K562 (cell line): Measurements from ENCODE around the gene SAMD14. TPM values are rescaled to one million over a fixed set of nuclear protein-coding genes. Genes with fewer than 3 reads are reported as not detected.
A peak's percentile ranks its signal among the peaks of the same experiment; 100 is the strongest.

Experiments used
- CHCHD3 ChIP-seq: fragments of 250-450 bp; sonication (Bioruptor Pico); IDR thresholded peaks from 2 replicates; pipeline ENCODE4 v2.1.2; 2022; ENCODE audit warnings: mild to moderate bottlenecking
- COPS2 ChIP-seq: fragments of 450-650 bp; conservative IDR thresholded peaks from 2 replicates; pipeline ENCODE4 v1.6.1; 2016; ENCODE audit warnings: mild to moderate bottlenecking, moderate library complexity
- FOXJ2 ChIP-seq: fragments of 200-800 bp; sonication (Bioruptor generic); IDR thresholded peaks from 2 replicates; pipeline ENCODE4 v1.6.1; 2016; ENCODE audit warnings: missing genetic modification characterization, missing compliant biosample characterization
- HDAC3 ChIP-seq: fragments of 450-650 bp; IDR thresholded peaks from 2 replicates; pipeline ENCODE4 v1.6.1; 2018; ENCODE audit warnings: borderline replicate concordance, mild to moderate bottlenecking, moderate library complexity; ENCODE audit not compliant: partially characterized antibody
- HMG20A ChIP-seq: fragments of 450-650 bp; formaldehyde crosslinking; conservative IDR thresholded peaks from 2 replicates; pipeline ENCODE4 v1.4.0; 2020; ENCODE audit warnings: mild to moderate bottlenecking, mixed read lengths
- LEF1 ChIP-seq: fragments of 450-650 bp; IDR thresholded peaks from 2 replicates; pipeline ENCODE4 v1.6.1; 2016; ENCODE audit warnings: mild to moderate bottlenecking
- MTF1 ChIP-seq: fragments of 250-450 bp; sonication (Bioruptor Pico); IDR thresholded peaks from 2 replicates; pipeline ENCODE4 v1.9.0; 2021; ENCODE audit warnings: moderate library complexity, mild to moderate bottlenecking, inconsistent platforms, borderline replicate concordance
- RBM15 ChIP-seq: fragments of 200-400 bp; formaldehyde crosslinking; IDR thresholded peaks from 2 replicates; pipeline ENCODE4 v1.6.1; 2018; ENCODE audit warnings: mild to moderate bottlenecking, low read length, moderate library complexity; ENCODE audit not compliant: insufficient read depth
- RHOXF2B ChIP-seq: fragments of 250-450 bp; sonication (Bioruptor Pico); conservative IDR thresholded peaks from 2 replicates; pipeline ENCODE4 v1.5.1; 2021
- SMAD1 ChIP-seq: fragments of 150-350 bp; IDR thresholded peaks from 2 replicates; pipeline ENCODE4 v1.6.1; 2014; ENCODE audit warnings: low read length, low read depth; ENCODE audit not compliant: partially characterized antibody
- ZBED1 ChIP-seq: IDR thresholded peaks from 2 replicates; pipeline ENCODE4 v1.6.1; 2014
- ZFP36 ChIP-seq: fragments of 150-350 bp; IDR thresholded peaks from 2 replicates; pipeline ENCODE4 v1.6.1; 2018; ENCODE audit warnings: low read length, low read depth; ENCODE audit not compliant: partially characterized antibody
- ZNF232 ChIP-seq: sonication (generic); formaldehyde crosslinking; IDR thresholded peaks from 2 replicates; pipeline ENCODE4 v1.8.0; 2022; ENCODE audit warnings: mild to moderate bottlenecking, missing genetic modification reagents
- ZNF551 ChIP-seq: fragments of 250-450 bp; sonication (Bioruptor Pico); IDR thresholded peaks from 2 replicates; pipeline ENCODE4 v1.5.0; 2021; ENCODE audit warnings: mild to moderate bottlenecking, moderate library complexity
- ZNF699 ChIP-seq: fragments of 250-450 bp; sonication (Bioruptor Pico); IDR thresholded peaks from 2 replicates; pipeline ENCODE4 v1.8.0; 2021; ENCODE audit warnings: mild to moderate bottlenecking, moderate library complexity; ENCODE audit not compliant: insufficient replicate concordance
- polyA plus RNA-seq, 8 experiments: library from polyadenylated mRNA; depleted of rRNA in 4 of 8; stranded (reverse) in 5 of 8; unstranded in 3 of 8; fragments of >200 nt; fragmentation: Nextera tagmentation in 2 of 8; fragmentation: Illumina TruSeq in 1 of 8; extraction: Ambion mirVana in 2 of 8; extraction: Trizol in 1 of 8; gene quantifications; 2 replicates each; pipeline versions ENCODE4 v1.2.1 to v1.2.3, GENCODE V29; 2011 to 2014; ENCODE audit warnings: inconsistent platforms in 1 of 8, missing spikeins in 1 of 8
- total RNA-seq, 7 experiments: library from RNA; depleted of rRNA in 6 of 7; stranded (reverse); fragments of >200 nt in 6 of 7; fragmentation: Illumina TruSeq in 2 of 7; extraction: Trizol in 2 of 7; gene quantifications; 2 replicates each; pipeline versions ENCODE4 v1.2.1 to v1.2.3, GENCODE V29; 2011 to 2021; ENCODE audit warnings: low replicate concordance in 1 of 7
- TF ChIP-seq, protein P1 (sequence below): sonication (generic); formaldehyde crosslinking; IDR thresholded peaks from 2 replicates; pipeline ENCODE4 v1.8.0; 2022; ENCODE audit warnings: missing genetic modification reagents, mild to moderate bottlenecking, borderline replicate concordance
- TF ChIP-seq, protein P2 (sequence below), 3 experiments: fragments of 200-800 bp in 1 of 3; fragments of 250-450 bp in 1 of 3; fragments of 450-650 bp in 1 of 3; sonication (Bioruptor Pico) in 1 of 3; sonication (Bioruptor generic) in 1 of 3; formaldehyde crosslinking in 1 of 3; IDR thresholded peaks; 2 replicates each; pipeline versions ENCODE4 v1.6.1 to v1.8.0; 2016 to 2022; ENCODE audit warnings: mild to moderate bottlenecking in 2 of 3, missing genetic modification characterization in 2 of 3, missing compliant biosample characterization in 1 of 3, moderate library complexity in 1 of 3
- TF ChIP-seq, protein P3 (sequence below): fragments of 250-450 bp; sonication (Bioruptor Pico); IDR thresholded peaks from 2 replicates; pipeline ENCODE4 v1.5.0; 2021; ENCODE audit warnings: mild to moderate bottlenecking, moderate library complexity

The SAMD14 gene
- total and polyA plus RNA-seq, 9 of the 15 experiments (the other 6 are each of a cell fraction or from before 2014, with no cell fraction given): 0.04 to 0.07 TPM; not detected in 7

DNA sequence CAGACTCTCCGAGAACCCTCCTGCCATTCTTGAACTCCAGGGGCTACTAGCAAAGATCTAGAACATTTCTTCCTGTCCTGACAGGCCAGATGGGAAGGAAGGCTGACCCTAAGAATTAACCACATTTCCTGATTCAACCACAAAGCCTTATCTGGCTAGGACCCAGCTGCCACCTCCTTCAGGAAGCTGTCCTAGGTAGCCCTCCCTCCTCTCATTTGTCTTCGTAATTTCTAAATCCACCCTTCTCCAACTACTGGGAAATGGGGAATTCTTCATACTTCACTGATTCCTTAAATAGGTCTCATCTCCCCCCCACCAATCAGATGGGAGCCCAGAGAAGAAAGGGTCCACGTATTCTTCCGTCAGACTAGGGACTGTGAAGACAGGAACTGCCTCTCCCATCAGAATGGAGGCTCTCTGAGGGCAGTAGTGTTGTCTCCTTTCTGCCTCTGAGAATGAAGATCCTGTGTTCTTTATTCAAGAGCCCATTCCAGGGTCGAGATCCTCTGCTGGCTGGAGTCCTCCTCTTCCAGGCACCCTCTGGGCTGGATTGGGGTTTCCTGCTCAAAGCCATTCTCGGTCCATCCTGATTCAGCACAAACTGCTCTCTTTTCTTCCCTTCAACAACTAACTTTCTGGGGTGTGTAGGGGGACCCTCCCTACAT, 2.1 kb downstream of the SAMD14 start (continued):
- TF ChIP-seq, protein P1, sequence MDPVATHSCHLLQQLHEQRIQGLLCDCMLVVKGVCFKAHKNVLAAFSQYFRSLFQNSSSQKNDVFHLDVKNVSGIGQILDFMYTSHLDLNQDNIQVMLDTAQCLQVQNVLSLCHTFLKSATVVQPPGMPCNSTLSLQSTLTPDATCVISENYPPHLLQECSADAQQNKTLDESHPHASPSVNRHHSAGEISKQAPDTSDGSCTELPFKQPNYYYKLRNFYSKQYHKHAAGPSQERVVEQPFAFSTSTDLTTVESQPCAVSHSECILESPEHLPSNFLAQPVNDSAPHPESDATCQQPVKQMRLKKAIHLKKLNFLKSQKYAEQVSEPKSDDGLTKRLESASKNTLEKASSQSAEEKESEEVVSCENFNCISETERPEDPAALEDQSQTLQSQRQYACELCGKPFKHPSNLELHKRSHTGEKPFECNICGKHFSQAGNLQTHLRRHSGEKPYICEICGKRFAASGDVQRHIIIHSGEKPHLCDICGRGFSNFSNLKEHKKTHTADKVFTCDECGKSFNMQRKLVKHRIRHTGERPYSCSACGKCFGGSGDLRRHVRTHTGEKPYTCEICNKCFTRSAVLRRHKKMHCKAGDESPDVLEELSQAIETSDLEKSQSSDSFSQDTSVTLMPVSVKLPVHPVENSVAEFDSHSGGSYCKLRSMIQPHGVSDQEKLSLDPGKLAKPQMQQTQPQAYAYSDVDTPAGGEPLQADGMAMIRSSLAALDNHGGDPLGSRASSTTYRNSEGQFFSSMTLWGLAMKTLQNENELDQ (CRISPR knock-in tag): no peak
- TF ChIP-seq, protein P2, sequence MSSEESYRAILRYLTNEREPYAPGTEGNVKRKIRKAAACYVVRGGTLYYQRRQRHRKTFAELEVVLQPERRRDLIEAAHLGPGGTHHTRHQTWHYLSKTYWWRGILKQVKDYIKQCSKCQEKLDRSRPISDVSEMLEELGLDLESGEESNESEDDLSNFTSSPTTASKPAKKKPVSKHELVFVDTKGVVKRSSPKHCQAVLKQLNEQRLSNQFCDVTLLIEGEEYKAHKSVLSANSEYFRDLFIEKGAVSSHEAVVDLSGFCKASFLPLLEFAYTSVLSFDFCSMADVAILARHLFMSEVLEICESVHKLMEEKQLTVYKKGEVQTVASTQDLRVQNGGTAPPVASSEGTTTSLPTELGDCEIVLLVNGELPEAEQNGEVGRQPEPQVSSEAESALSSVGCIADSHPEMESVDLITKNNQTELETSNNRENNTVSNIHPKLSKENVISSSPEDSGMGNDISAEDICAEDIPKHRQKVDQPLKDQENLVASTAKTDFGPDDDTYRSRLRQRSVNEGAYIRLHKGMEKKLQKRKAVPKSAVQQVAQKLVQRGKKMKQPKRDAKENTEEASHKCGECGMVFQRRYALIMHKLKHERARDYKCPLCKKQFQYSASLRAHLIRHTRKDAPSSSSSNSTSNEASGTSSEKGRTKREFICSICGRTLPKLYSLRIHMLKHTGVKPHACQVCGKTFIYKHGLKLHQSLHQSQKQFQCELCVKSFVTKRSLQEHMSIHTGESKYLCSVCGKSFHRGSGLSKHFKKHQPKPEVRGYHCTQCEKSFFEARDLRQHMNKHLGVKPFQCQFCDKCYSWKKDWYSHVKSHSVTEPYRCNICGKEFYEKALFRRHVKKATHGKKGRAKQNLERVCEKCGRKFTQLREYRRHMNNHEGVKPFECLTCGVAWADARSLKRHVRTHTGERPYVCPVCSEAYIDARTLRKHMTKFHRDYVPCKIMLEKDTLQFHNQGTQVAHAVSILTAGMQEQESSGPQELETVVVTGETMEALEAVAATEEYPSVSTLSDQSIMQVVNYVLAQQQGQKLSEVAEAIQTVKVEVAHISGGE (CRISPR knock-in tag; IDR thresholded peaks at IDR 0.05): no peak
- TF ChIP-seq HMG20A: no peak
- peak; percentile 91 for TF ChIP-seq ZFP36
- TF ChIP-seq, protein P3, sequence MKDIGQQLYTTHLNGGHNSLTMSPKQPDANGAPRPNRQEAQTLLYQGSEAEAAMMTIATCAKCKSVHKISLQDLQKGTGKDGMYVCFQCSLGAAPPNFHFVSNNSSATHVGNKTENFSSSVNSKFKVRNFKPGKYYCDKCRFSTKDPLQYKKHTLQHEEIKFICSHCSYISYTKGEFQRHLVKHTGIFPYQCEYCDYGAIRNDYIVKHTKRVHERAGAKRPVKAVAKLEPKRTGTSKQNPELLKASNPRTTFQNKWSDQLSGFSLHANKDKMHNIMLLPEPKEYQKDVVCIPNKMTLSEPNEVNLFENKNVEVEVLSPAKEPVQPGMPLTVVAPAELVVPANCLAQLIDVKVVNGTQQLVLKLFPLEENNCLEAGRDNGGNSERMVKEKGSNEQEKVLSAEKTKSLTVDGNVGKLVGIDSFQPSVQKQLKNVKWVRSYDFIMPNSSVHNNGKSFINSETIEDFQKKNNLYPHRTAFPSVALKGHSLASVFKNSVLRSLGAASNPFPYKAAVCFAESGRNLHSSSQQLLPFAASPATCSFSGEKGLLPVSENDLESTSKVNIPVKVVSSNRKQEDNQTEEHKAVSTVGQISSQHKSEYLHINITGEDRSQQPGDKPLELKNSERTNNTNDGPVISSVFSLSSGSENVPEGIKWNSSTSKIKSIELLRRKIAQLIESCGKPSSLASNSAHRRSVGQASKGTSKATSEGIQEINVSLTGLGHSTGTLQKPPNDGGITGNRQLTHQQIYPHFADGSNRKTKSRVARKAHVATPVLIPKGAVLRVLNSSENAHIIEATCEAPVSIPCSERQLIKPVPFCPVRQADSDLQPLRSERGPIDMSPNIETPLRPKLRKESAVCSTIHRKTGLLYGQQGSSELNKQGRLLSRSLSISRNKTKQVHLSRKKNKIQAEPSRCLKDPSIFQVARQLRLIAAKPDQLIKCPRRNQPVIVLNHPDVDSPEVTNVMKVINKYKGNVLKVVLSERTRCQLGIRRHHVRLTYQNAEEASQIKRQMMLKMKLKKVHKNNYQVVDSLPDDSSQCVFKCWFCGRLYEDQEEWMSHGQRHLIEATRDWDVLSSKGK (CRISPR knock-in tag): no peak
- no peak for TF ChIP-seq RBM15
- no peak for TF ChIP-seq MTF1 (CRISPR knock-in tag)
- TF ChIP-seq HDAC3: no peak
- TF ChIP-seq CHCHD3 (CRISPR knock-in tag): no peak
- no peak for TF ChIP-seq SMAD1
- no peak for TF ChIP-seq COPS2
- TF ChIP-seq ZNF551 (CRISPR knock-in tag): no peak
- TF ChIP-seq LEF1: no peak
- no peak for TF ChIP-seq ZBED1
- no peak for TF ChIP-seq ZNF699 (CRISPR knock-in tag)
- TF ChIP-seq ZNF232 (CRISPR knock-in tag): no peak
- no peak for TF ChIP-seq RHOXF2B (CRISPR knock-in tag)
- TF ChIP-seq FOXJ2 (tag): no peak
